Measurements from ENCODE around the gene RARG. TPM values are rescaled to one million over a fixed set of nuclear protein-coding genes. Genes with fewer than 3 reads are reported as not detected.
A peak's percentile ranks its signal among the peaks of the same experiment; 100 is the strongest.

The RARG gene
- total RNA-seq, 2 experiments from 2014 or later = 19.7 to 20.3 TPM

GRCh38 chr12:53255996-53256395, 24.0 kb upstream of the RARG start:
- ChIA-PET POLR2A (interaction anchor here (1.6 to 1.8 kb wide), 3 partner anchors 11 to 76 kb away, joined by 6 to 12 read pairs (median 7); partner anchors contain the start of genes CSAD, ESPL1 and ZNF740), CTCF (interaction anchor here (1.0 to 6.4 kb wide), 6 partner anchors 11 to 157 kb away, joined by 3 to 55 read pairs (median 4); partner anchors contain the start of gene ESPL1)
- Mint-ChIP-seq H3K4me1 (ENCODE audit: low read depth) (peaks cover 44% of the 10 kb centered on the region), H3K9me3 (no peaks in the 10 kb centered on the region), H3K36me3 (ENCODE audit: low read depth) (peaks cover 11% of the 10 kb centered on the region), H3K27me3 (no peaks in the 10 kb centered on the region), H3K4me3 (no peak overlapping the region), H3K27ac (peak overlapping the region; percentile 49)
- DNase-seq (no peak), ATAC-seq (no peak)
- intact Hi-C loops (cut with micrococcal nuclease) = no loop called here
- TF ChIP-seq CTCF (IDR thresholded peaks at IDR 0.05) = no peak

- DNase-seq = no peak
- Mint-ChIP-seq H3K4me1 (ENCODE audit: low read depth) (peaks cover 45% of the 10 kb centered on the region), H3K36me3 (ENCODE audit: low read depth) (peaks cover 11% of the 10 kb centered on the region), H3K27me3 (no peaks in the 10 kb centered on the region), H3K9me3 (no peaks in the 10 kb centered on the region), H3K4me3 (no peak overlapping the region), H3K27ac (peak overlapping the region; percentile 49)
- TF ChIP-seq CTCF (IDR thresholded peaks at IDR 0.05) = no peak
- ChIA-PET CTCF (interaction anchor here (0.9 to 6.4 kb wide), 5 partner anchors 12 to 43 kb away, joined by 3 to 100 read pairs (median 4); partner anchors contain the start of gene ESPL1), POLR2A (interaction anchor here (0.9 to 1.6 kb wide), 3 partner anchors 66 to 163 kb away, joined by 3 to 6 read pairs (median 3); partner anchors contain the start of genes AAAS, CSAD and ZNF740)
- ATAC-seq = no peak
- intact Hi-C loops (cut with micrococcal nuclease) = no loop called here
Measured at GRCh38 chr12:53254816-53255545, 23.0 kb upstream of the RARG start.

GRCh38 chr12:53253298-53253697, 21.3 kb upstream of the RARG start:
- no peaks in the 10 kb centered on the region for H3K9me3 Mint-ChIP-seq
- ChIA-PET CTCF (interaction anchor here (1.0 to 6.4 kb wide), 8 partner anchors 8 to 94 kb away, joined by 3 to 100 read pairs (median 4); partner anchors contain the start of genes AAAS and ESPL1), POLR2A (interaction anchor here (0.9 to 1.8 kb wide), 6 partner anchors 12 to 68 kb away, joined by 3 to 8 read pairs (median 4); partner anchors contain the start of genes ITGB7 and RARG)
- intact Hi-C loops (cut with micrococcal nuclease) = loop anchor here (2.0 kb wide), 1 partner anchor 38 kb away; no protein-coding TSS in a partner anchor
- DNase-seq (no peak), ATAC-seq (no peak)
- peak overlapping the region; percentile 83 for H3K4me3 Mint-ChIP-seq
- TF ChIP-seq CTCF (IDR thresholded peaks at IDR 0.05) = no peak
- H3K27me3 Mint-ChIP-seq = no peaks in the 10 kb centered on the region
- peaks cover 11% of the 10 kb centered on the region for H3K36me3 Mint-ChIP-seq (ENCODE audit: low read depth)
- H3K4me1 Mint-ChIP-seq (ENCODE audit: low read depth) = peaks cover 39% of the 10 kb centered on the region
- H3K27ac Mint-ChIP-seq = peak overlapping the region; percentile 95

GRCh38 chr12:53252349-53252916, 20.4 kb upstream of the RARG start:
- Mint-ChIP-seq H3K9me3 (no peaks in the 10 kb centered on the region), H3K4me3 (peak overlapping the region; percentile 83), H3K27ac (peak overlapping the region; percentile 95), H3K36me3 (ENCODE audit: low read depth) (peaks cover 11% of the 10 kb centered on the region), H3K4me1 (ENCODE audit: low read depth) (peaks cover 39% of the 10 kb centered on the region), H3K27me3 (no peaks in the 10 kb centered on the region)
- peak; percentile 6 for ATAC-seq
- CTCF ChIA-PET = interaction anchor here (0.6 to 6.4 kb wide), 8 partner anchors 9 to 269 kb away, joined by 3 to 100 read pairs (median 3); partner anchors contain the start of gene ESPL1
- POLR2A ChIA-PET = interaction anchor here (0.9 to 2.0 kb wide), 8 partner anchors 14 to 46 kb away, joined by 3 to 8 read pairs (median 4); partner anchors contain the start of gene ITGB7
- TF ChIP-seq CTCF (IDR thresholded peaks at IDR 0.05) = no peak
- intact Hi-C loops (cut with micrococcal nuclease) = loop anchor here (2.0 kb wide), 1 partner anchor 38 kb away; no protein-coding TSS in a partner anchor
- DNase-seq = no peak
